PC-9 (cell line): ENCODE data around the gene CADM1. TPM values are rescaled to one million over a fixed set of nuclear protein-coding genes. Genes with fewer than 3 reads are reported as not detected.

ENCODE experiments used
- BruUV-seq: library from RNA; stranded (reverse); fragments of 400-500 nt; replicated peaks from 2 replicates; lab custom pipeline; 2021; lab: Mats Ljungman, UMichigan
- CTCF ChIA-PET: fragments of 300-600 bp; sonication (Branson Sonifier 250); formaldehyde crosslinking; loops from one replicate; lab custom pipeline; 2022; ENCODE audit warnings: antibody characterized with exemption; lab: Charles Lee
- POLR2A ChIA-PET: fragments of 300-600 bp; sonication (Branson Sonifier 250); formaldehyde crosslinking; loops from one replicate; lab custom pipeline; 2022; ENCODE audit warnings: antibody characterized with exemption; ENCODE audit not compliant: unreplicated experiment; lab: Charles Lee
- DNase-seq, 2 experiments: peaks; one replicate each; pipeline versions ENCODE4 v3.0.0 to v3.0.0-alpha.2; 2015 to 2022; ENCODE audit warnings: mixed read lengths in 1 of 2
- H2AFZ ChIP-seq: fragments of 200-600 bp; sonication (generic); 2 replicates; pipeline ENCODE4 v1.8.1; 2017; ENCODE audit warnings: antibody characterized with exemption
- H3F3A ChIP-seq: fragments of 200-600 bp; sonication (generic); 2 replicates; pipeline ENCODE4 v1.8.1; 2017; ENCODE audit warnings: antibody characterized with exemption, mild to moderate bottlenecking, low read depth; ENCODE audit not compliant: insufficient read depth
- H3K27ac ChIP-seq: fragments of 200-600 bp; sonication (generic); 2 replicates; pipeline ENCODE4 v1.6.1; 2016; ENCODE audit warnings: mixed run types
- H3K27me3 ChIP-seq: fragments of 200-600 bp; sonication (generic); 2 replicates; pipeline ENCODE4 v1.6.1; 2016; ENCODE audit warnings: low read depth, mixed run types; ENCODE audit not compliant: insufficient read depth
- H3K36me3 ChIP-seq: fragments of 200-600 bp; sonication (generic); 2 replicates; pipeline ENCODE4 v1.6.1; 2016; ENCODE audit warnings: low read depth, mixed run types
- H3K4me1 ChIP-seq: fragments of 200-600 bp; sonication (generic); replicated peaks from 2 replicates; pipeline ENCODE4 v1.6.1; 2016; ENCODE audit warnings: mixed run types; ENCODE audit not compliant: insufficient read depth
- H3K4me2 ChIP-seq: fragments of 200-600 bp; sonication (generic); 2 replicates; pipeline ENCODE4 v1.6.1; 2017; ENCODE audit warnings: mixed run types
- H3K4me3 ChIP-seq: fragments of 200-600 bp; sonication (generic); 2 replicates; pipeline ENCODE4 v1.6.1; 2016; ENCODE audit warnings: mixed run types
- H3K79me2 ChIP-seq: fragments of 200-600 bp; sonication (generic); 2 replicates; pipeline ENCODE4 v1.6.1; 2017; ENCODE audit warnings: low read depth, mixed run types
- H3K9me2 ChIP-seq: fragments of 200-600 bp; sonication (generic); 2 replicates; pipeline ENCODE4 v1.8.1; 2017; ENCODE audit warnings: mild to moderate bottlenecking; ENCODE audit not compliant: insufficient read depth
- H3K9me3 ChIP-seq: fragments of 200-600 bp; sonication (generic); 2 replicates; pipeline ENCODE4 v1.8.1; 2016; ENCODE audit warnings: low read depth; ENCODE audit not compliant: insufficient read depth
- H4K20me1 ChIP-seq: fragments of 200-600 bp; sonication (generic); 2 replicates; pipeline ENCODE4 v1.8.1; 2017; ENCODE audit not compliant: insufficient read depth
- EZH2 ChIP-seq: fragments of 200-600 bp; sonication (generic); IDR thresholded peaks from 2 replicates; pipeline ENCODE4 v1.8.0; 2017; ENCODE audit warnings: antibody characterized with exemption, low read depth
- intact Hi-C: fragments of 100-400 bp; cut with micrococcal nuclease; formaldehyde crosslinking; loops from one replicate; pipeline ENCODE4 v1.10.0; 2022; ENCODE audit not compliant: unreplicated experiment
- total RNA-seq: library from RNA; stranded (reverse); gene quantifications from 2 replicates; pipeline ENCODE4 v1.2.3, GENCODE V29; 2021
- TF ChIP-seq, protein P1 (sequence below): fragments of 200-600 bp; sonication (generic); conservative IDR thresholded peaks from 2 replicates; pipeline ENCODE4 v1.6.1; 2017; ENCODE audit warnings: mixed run types, antibody characterized with exemption, mild to moderate bottlenecking, moderate library complexity

The CADM1 gene
- total RNA-seq, 1 experiment from 2014 or later = not detected

DNA sequence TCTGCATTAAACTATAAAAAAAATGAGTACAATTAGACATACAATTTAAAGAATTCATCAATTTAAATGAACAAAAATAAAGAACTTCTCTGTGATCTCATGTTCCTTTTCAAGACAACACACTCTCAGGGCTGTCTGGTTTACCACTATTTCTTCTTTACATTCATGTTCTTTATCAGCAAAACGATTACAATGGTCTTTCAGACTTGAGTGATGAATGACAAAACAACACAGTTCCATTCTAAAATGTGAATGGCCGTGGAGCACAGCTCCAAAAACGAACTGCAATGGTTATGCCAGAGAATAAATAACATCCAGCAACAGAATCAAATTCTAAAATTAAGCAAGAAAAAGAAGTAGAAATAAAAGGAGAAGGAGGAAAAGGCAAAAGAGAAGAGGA, 113.1 kb downstream of the CADM1 start:
- intact Hi-C loops = no loop called here
- BruUV-seq = no TSS peak
- DNase-seq = no peak
- ChIA-PET POLR2A (no interaction called here), CTCF (no interaction called here)
- Histone ChIP-seq H3K79me2 (no peaks in the 10 kb centered on the region), H4K20me1 (no peaks in the 10 kb centered on the region), H3K36me3 (no peaks in the 10 kb centered on the region), H3K4me1 (no peaks in the 10 kb centered on the region), H2AFZ (no peak overlapping the region), H3K9me3 (no peaks in the 10 kb centered on the region), H3K4me2 (no peak overlapping the region), H3K4me3 (no peak overlapping the region), H3K27ac (no peak overlapping the region), H3K9me2 (no peaks in the 10 kb centered on the region), H3K27me3 (no peaks in the 10 kb centered on the region), H3F3A (no peaks in the 10 kb centered on the region)
- TF ChIP-seq, protein P1, sequence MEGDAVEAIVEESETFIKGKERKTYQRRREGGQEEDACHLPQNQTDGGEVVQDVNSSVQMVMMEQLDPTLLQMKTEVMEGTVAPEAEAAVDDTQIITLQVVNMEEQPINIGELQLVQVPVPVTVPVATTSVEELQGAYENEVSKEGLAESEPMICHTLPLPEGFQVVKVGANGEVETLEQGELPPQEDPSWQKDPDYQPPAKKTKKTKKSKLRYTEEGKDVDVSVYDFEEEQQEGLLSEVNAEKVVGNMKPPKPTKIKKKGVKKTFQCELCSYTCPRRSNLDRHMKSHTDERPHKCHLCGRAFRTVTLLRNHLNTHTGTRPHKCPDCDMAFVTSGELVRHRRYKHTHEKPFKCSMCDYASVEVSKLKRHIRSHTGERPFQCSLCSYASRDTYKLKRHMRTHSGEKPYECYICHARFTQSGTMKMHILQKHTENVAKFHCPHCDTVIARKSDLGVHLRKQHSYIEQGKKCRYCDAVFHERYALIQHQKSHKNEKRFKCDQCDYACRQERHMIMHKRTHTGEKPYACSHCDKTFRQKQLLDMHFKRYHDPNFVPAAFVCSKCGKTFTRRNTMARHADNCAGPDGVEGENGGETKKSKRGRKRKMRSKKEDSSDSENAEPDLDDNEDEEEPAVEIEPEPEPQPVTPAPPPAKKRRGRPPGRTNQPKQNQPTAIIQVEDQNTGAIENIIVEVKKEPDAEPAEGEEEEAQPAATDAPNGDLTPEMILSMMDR = no peak
- TF ChIP-seq EZH2 = no peak

DNA sequence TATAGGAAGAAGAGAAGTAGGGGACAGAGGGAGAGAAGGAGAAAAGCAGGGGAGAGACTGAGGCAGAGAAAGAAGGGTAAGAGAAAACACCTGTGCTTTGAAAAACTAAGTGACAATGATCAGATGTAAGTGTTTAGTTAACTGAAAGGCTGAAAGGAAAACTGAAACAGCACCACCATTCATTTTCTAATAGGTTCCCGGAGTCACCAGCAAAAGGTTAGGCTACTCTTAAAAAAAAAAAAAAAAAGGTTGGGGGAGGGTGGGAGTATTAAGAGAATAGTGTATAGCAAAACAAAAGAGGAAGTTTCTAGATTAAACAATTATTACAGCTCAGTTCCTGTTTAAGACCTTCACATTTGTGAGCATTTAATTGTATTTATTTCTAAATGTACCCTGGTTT, 113.8 kb downstream of the CADM1 start:
- no peaks in the 10 kb centered on the region for H3K79me2 ChIP-seq
- H3K27ac ChIP-seq = no peak overlapping the region
- no peak overlapping the region for H3K4me3 ChIP-seq
- H3K4me1 ChIP-seq = no peaks in the 10 kb centered on the region
- ChIA-PET POLR2A (no interaction called here), CTCF (no interaction called here)
- BruUV-seq = no TSS peak
- intact Hi-C loops = no loop called here
- no peaks in the 10 kb centered on the region for H3K27me3 ChIP-seq
- H4K20me1 ChIP-seq = no peaks in the 10 kb centered on the region
- H3F3A ChIP-seq = no peaks in the 10 kb centered on the region
- no peak overlapping the region for H3K4me2 ChIP-seq
- TF ChIP-seq EZH2 = no peak
- TF ChIP-seq, protein P1 = no peak
- H3K9me3 ChIP-seq = no peaks in the 10 kb centered on the region
- DNase-seq = no peak
- H3K9me2 ChIP-seq = no peaks in the 10 kb centered on the region
- no peak overlapping the region for H2AFZ ChIP-seq
- no peaks in the 10 kb centered on the region for H3K36me3 ChIP-seq

DNA sequence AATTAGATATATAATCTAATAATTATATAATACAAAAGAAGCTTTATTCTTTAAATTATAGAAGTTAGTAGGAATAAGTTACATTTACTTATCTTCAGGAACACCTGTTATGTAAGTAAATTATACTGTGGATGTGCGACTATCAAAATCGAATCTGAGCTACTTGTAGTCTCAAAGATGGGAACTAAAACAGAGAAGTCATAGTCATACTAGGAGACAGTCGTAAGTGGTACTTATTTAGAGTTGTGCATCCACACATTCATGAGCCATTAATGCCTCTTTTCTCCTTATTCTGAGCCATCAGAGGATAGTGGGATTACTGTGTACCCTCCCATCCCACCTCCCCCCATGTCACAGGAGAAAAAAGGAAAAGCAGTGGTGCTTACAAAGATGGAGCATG, 114.4 kb downstream of the CADM1 start:
- Histone ChIP-seq H3K27ac (no peak overlapping the region), H2AFZ (no peak overlapping the region), H3K36me3 (no peaks in the 10 kb centered on the region), H3K4me1 (no peaks in the 10 kb centered on the region), H4K20me1 (no peaks in the 10 kb centered on the region), H3K9me3 (no peaks in the 10 kb centered on the region), H3K27me3 (no peaks in the 10 kb centered on the region), H3K4me2 (no peak overlapping the region), H3K9me2 (no peaks in the 10 kb centered on the region), H3K79me2 (no peaks in the 10 kb centered on the region), H3F3A (no peaks in the 10 kb centered on the region), H3K4me3 (no peak overlapping the region)
- DNase-seq = no peak
- TF ChIP-seq EZH2 = no peak
- TF ChIP-seq, protein P1 = no peak
- ChIA-PET POLR2A (no interaction called here), CTCF (no interaction called here)
- no TSS peak for BruUV-seq
- intact Hi-C loops = no loop called here
